MG63 (cell line): Measurements from ENCODE around the gene ADAMTS20. TPM values are rescaled to one million over a fixed set of nuclear protein-coding genes. Genes with fewer than 3 reads are reported as not detected.

Experiments used
- DNase-seq: peaks from one replicate; pipeline ENCODE4 v3.0.0-alpha.2; 2020
- H3K27me3 ChIP-seq: fragments of 250-450 bp; sonication (Bioruptor Pico); 2 replicates; pipeline ENCODE4 v1.5.1; 2020; ENCODE audit warnings: mild to moderate bottlenecking, moderate library complexity
- H3K36me3 ChIP-seq: fragments of 250-450 bp; sonication (Bioruptor Pico); 2 replicates; pipeline ENCODE4 v1.5.1; 2020; ENCODE audit warnings: mild to moderate bottlenecking, moderate library complexity
- H3K4me3 ChIP-seq: fragments of 250-450 bp; sonication (Bioruptor Pico); 2 replicates; pipeline ENCODE4 v1.5.1; 2020; ENCODE audit warnings: mild to moderate bottlenecking, moderate library complexity
- H3K9me3 ChIP-seq: fragments of 250-450 bp; sonication (Bioruptor Pico); 2 replicates; pipeline ENCODE4 v1.5.1; 2020; ENCODE audit warnings: mild to moderate bottlenecking, moderate library complexity
- total RNA-seq: library from RNA; depleted of rRNA; stranded (reverse); fragments of >200 nt; shearing (Covaris generic); gene quantifications from 2 replicates; pipeline ENCODE4 v1.2.3, GENCODE V29; 2014; ENCODE audit warnings: low replicate concordance; rRNA removed

The ADAMTS20 gene, protein sequence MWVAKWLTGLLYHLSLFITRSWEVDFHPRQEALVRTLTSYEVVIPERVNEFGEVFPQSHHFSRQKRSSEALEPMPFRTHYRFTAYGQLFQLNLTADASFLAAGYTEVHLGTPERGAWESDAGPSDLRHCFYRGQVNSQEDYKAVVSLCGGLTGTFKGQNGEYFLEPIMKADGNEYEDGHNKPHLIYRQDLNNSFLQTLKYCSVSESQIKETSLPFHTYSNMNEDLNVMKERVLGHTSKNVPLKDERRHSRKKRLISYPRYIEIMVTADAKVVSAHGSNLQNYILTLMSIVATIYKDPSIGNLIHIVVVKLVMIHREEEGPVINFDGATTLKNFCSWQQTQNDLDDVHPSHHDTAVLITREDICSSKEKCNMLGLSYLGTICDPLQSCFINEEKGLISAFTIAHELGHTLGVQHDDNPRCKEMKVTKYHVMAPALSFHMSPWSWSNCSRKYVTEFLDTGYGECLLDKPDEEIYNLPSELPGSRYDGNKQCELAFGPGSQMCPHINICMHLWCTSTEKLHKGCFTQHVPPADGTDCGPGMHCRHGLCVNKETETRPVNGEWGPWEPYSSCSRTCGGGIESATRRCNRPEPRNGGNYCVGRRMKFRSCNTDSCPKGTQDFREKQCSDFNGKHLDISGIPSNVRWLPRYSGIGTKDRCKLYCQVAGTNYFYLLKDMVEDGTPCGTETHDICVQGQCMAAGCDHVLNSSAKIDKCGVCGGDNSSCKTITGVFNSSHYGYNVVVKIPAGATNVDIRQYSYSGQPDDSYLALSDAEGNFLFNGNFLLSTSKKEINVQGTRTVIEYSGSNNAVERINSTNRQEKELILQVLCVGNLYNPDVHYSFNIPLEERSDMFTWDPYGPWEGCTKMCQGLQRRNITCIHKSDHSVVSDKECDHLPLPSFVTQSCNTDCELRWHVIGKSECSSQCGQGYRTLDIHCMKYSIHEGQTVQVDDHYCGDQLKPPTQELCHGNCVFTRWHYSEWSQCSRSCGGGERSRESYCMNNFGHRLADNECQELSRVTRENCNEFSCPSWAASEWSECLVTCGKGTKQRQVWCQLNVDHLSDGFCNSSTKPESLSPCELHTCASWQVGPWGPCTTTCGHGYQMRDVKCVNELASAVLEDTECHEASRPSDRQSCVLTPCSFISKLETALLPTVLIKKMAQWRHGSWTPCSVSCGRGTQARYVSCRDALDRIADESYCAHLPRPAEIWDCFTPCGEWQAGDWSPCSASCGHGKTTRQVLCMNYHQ (N-terminal part only)
- total RNA-seq = not detected in 2 replicates

DNA sequence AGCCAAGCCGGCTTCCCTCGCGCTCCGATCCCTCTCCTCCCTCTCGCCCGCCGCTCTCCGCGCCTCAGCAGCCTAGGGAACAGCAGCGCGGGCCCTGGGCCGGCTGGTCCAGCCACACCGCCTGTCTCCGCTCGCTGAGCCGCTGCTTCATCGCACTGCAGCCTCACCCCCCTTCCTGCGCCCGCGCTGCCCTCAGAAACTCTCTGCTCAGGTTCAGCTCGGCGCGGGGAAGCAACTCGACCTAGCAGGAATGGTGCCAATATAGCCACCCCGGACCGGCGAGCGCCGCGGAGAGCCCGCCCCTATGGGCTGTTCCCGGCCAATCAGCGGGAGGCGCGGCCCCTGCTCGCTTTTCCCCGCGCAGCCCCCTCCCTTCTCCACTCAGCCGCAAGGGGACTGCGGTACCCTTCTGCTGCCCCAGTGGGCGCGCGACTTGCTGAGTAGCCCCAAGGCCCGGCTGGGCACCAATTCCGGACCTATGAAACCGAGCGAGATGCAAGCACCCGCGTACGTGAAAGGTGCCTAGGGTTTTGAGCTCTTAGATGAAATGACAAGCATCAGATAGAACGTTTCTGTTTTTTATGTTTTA lies at the start of gene ADAMTS20:
Gene ADAMTS20, minus strand, starts transcription at position 233 of the 589 bp plus-strand sequence. CDS start 282 bp downstream, outside the sequence.
- DNase-seq = peak; percentile 58
- Histone ChIP-seq H3K36me3 (no peaks in the 10 kb centered on the region), H3K4me3 (peak within 1 kb of the TSS; percentile 54), H3K9me3 (no peaks in the 10 kb centered on the region; the same call in 1 of the 2 replicates), H3K27me3 (no peaks in the 10 kb centered on the region)

DNA sequence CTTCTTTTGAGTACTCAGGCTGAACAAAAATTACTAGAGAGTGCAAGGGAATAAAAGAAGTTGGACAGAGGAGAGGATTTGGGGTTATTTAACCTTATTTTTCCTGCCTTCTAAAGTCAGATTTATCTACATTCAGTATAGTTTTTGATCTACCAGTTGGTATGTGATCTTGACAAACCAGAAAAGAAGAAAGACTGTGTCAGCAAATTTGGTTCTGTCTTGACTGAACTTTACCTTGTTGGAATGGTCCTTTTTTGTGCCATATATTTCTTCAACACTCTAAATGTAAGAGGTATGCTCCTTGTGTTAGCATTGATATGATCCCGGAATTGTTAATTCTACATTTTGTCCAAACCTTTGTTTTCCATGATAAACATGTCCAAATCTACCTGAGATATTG lies 47.7 kb upstream of the ADAMTS20 start:
- Histone ChIP-seq H3K4me3 (no peak overlapping the region), H3K36me3 (no peaks in the 10 kb centered on the region), H3K9me3 (no peaks in the 10 kb centered on the region), H3K27me3 (no peaks in the 10 kb centered on the region)
- DNase-seq = no peak

DNA sequence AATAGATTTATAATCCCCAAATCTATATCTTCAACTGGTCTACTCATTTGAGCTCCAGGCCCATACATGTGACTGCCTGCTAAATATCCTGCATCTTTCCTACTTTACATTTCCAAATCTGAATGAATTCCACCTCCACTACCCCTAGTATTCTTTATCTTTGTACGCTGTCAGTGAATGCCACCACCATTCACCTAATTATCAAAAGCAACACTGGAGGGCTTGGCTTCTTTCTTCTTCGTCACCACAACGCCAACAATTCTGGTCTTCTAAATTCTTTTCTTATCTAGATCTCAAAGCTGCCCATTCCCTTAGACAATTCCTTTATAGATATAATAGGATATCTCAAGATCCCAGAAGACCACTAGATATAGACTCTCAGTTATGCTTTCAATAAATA lies 47.1 kb upstream of the ADAMTS20 start:
- no peaks in the 10 kb centered on the region for H3K27me3 ChIP-seq
- no peak for DNase-seq
- H3K9me3 ChIP-seq = no peaks in the 10 kb centered on the region
- no peak overlapping the region for H3K4me3 ChIP-seq
- no peaks in the 10 kb centered on the region for H3K36me3 ChIP-seq

DNA sequence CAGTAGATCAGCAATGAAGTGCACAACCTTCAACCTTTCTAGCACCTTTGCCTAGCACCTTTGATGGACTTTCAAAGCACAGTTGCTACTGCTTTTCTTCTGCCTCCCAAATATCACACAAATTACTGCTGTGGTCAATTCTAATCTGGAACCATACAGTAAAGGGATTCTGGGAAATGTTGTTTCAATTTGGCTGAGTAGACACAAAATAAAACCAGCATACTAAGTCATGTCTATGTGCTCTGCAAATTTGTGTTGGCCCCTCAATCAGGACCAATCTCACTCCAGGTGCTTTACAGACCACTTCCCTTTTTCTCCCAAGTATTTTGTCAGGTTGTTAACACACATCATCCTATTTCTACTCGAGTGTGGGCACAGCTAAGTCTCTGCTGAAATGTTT lies 38.3 kb upstream of the ADAMTS20 start:
- DNase-seq = no peak
- Histone ChIP-seq H3K9me3 (no peaks in the 10 kb centered on the region), H3K36me3 (no peaks in the 10 kb centered on the region), H3K27me3 (no peaks in the 10 kb centered on the region; the same call in 1 of the 2 replicates), H3K4me3 (no peak overlapping the region)

DNA sequence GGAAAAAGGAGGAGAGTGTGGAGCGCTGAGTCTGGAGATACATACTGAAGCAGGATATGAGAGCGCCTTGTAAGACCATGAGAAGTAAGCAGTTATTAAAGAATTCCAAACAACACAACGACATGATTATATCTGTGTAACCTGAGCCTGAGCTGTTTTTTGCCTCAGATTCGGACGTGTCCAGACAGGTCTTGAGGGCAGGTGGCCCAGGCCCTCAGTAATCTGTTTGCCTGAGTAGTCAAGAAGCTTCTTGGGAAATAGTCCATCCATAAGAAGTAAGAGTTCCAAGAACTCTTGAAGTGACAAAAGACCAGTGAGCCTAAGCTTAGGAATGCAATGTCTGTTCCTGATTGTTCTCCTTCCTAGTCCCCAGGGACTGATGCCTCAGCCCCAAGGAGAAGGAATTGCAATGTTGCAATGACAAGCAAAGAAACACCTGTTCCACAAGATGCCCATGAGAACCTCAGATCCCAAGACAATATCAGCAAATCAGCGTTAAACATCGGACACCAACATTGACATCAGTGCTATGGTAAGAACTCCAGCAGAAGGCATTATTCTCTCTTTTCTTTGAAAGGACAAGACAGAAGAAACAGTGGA lies 34.7 kb upstream of the ADAMTS20 start:
- Histone ChIP-seq H3K27me3 (no peaks in the 10 kb centered on the region; the same call in 1 of the 2 replicates), H3K9me3 (no peaks in the 10 kb centered on the region), H3K4me3 (no peak overlapping the region), H3K36me3 (no peaks in the 10 kb centered on the region)
- no peak for DNase-seq

DNA sequence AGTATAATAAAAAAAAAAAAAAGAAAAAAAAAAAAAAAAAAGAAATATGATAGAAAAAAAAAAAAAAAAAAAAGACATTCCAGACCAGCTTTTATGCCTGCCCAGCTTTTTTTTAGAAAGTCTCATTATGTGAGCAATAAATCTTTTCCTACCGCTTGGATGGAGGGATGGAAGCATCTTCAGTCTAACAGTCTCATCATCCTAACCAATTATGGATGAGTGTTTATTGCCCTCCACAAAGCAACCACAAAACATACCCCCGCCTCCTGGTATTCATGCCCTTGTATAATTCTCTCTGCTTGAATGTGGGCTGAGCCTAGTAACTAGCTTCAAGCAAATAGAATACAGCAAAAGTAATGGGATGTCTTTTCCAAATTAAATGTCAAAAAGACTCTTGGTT lies 33.7 kb upstream of the ADAMTS20 start:
- no peaks in the 10 kb centered on the region; the same call in 1 of the 2 replicates for H3K27me3 ChIP-seq
- H3K4me3 ChIP-seq = no peak overlapping the region
- H3K36me3 ChIP-seq = no peaks in the 10 kb centered on the region
- no peaks in the 10 kb centered on the region for H3K9me3 ChIP-seq
- no peak for DNase-seq

DNA sequence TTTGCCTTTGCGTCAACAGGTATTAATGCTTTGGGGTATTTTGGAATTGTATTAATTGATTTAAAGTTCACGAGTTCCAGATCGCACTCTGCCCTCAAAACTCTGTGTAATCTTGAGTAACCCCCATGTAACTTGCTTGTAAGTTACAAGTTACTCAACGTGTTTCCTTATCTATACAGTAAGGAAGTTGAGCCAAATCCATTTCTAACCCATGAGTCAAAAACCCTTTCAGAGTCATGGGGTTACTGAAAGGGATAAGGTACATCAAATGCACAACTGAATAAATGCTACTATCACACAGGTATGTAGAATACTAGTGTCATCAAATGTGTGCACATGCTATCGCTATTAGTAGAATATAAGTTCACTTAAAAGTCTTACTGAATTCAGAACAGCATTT lies 28.6 kb upstream of the ADAMTS20 start:
- Histone ChIP-seq H3K9me3 (no peaks in the 10 kb centered on the region), H3K4me3 (no peak overlapping the region), H3K36me3 (no peaks in the 10 kb centered on the region), H3K27me3 (no peaks in the 10 kb centered on the region)
- DNase-seq = no peak

DNA sequence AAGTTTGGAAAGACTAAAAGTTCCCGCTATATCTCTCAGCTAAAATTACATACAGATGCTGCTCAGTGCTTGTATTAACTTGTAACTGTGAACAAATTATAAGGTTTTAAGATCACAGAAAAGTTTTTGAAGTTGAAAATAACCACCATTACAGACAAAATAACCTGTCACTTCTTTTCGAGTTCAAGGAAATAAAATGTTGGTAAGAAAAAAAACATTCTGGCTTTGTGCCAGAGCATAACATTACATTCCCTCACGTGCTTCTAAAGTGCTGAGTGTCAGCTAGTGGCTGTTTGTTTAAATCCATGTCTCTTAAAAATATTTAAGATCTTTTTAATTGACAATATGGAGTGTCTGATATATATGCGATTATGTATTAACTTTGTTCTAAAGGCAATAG lies 27.2 kb upstream of the ADAMTS20 start:
- H3K9me3 ChIP-seq = no peaks in the 10 kb centered on the region
- no peak overlapping the region for H3K4me3 ChIP-seq
- no peak for DNase-seq
- H3K27me3 ChIP-seq = no peaks in the 10 kb centered on the region
- no peaks in the 10 kb centered on the region for H3K36me3 ChIP-seq

DNA sequence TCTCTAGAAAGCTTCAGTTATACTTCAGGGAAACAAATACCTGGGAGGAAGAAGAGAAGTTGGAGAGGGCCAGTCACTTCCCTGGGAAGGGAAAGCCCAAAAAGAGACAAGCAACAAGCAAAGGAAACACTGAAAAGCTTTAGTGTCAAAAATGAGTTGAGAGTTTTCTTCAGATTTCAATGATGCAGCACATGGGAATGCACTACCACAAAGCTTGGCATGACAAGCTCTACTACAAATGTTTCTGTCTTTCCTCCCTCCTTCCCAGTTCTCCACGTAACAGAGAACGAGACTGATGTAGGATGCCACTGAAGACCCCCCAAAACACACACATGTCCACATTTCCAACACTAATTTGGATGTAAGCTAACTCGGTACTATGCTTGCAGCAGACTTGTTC lies 26.8 kb upstream of the ADAMTS20 start:
- DNase-seq = no peak
- Histone ChIP-seq H3K27me3 (no peaks in the 10 kb centered on the region), H3K36me3 (no peaks in the 10 kb centered on the region), H3K9me3 (no peaks in the 10 kb centered on the region), H3K4me3 (no peak overlapping the region)

DNA sequence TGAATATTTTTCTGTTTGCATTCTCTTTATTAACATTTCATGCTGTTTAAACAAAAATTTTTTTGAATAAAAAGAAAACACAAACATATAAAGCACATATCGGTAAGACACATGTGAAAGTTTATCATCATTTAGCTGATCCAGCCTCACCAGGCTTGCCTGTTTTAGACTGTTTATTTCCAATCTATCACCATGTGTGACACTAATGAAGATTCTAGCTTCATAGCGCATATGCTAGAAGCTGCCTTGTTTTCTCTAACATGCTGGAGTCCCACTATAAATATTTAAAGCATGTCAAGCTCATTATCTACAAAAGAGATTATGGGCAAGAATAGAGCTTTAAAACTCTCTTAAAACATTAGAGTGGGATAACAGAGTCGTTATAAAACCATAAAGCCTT lies 25.4 kb upstream of the ADAMTS20 start:
- Histone ChIP-seq H3K9me3 (no peaks in the 10 kb centered on the region), H3K4me3 (no peak overlapping the region), H3K27me3 (no peaks in the 10 kb centered on the region), H3K36me3 (no peaks in the 10 kb centered on the region)
- no peak for DNase-seq

DNA sequence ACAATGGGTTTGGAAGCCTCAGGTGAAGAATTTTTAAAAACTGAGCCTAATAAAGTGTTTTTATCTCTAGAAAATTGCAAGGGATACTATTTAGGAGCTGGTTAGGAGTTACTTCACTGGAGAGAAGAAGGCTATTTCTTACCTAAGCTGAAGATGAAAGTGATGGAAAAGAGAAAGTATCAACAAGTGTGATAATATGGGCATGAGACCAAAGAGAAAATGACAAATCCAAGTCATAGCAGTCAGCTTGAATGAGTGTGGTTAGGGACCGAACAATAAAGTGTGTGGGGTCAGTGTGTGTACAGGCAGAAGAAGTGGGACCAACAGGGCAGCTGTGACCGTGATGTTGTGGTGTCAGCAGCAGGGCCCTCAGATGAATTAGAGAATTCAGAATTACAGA lies 24.2 kb upstream of the ADAMTS20 start:
- H3K9me3 ChIP-seq = no peaks in the 10 kb centered on the region
- H3K36me3 ChIP-seq = no peaks in the 10 kb centered on the region
- no peak overlapping the region for H3K4me3 ChIP-seq
- DNase-seq = no peak
- no peaks in the 10 kb centered on the region for H3K27me3 ChIP-seq

DNA sequence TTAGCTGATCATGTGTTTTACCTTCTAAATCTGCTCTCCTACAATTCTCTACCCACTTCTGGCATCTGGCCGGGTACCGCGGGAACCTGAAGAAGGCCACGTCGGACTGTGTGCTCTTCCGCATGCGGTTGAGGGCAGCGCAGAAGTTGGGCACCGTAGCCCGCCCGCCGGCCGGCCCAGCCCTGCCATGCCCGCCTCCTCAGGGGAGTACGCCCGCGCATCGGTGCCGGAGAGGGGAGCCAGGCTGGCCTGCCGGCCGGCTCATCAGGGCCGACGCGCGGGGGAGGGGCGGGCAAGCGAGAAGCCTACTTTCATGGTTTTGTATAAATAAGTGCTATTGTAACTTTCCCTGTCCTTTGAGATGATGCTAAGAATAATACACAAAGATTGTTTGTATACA lies 19.9 kb upstream of the ADAMTS20 start:
- H3K9me3 ChIP-seq = no peaks in the 10 kb centered on the region
- no peaks in the 10 kb centered on the region for H3K27me3 ChIP-seq
- DNase-seq = no peak
- H3K36me3 ChIP-seq = no peaks in the 10 kb centered on the region
- no peak overlapping the region for H3K4me3 ChIP-seq

DNA sequence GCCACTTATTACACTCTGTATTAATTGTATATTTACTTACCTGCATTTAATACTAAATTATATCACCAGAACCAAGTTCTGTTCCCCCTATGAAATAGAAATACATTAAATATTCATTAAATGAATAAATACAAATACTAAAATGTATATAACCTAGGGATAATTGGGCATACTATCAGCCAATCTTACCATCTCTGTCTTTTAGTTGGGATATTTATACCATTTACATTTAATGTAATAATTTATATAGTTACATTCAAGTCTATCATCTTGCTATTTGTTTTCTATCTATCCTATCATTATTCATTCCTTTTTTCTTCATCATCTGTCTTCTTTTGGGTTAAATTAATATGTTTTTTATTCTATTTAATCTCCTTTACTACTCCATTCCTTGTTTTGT lies 4.1 kb upstream of the ADAMTS20 start:
- H3K36me3 ChIP-seq = no peaks in the 10 kb centered on the region
- H3K27me3 ChIP-seq = no peaks in the 10 kb centered on the region
- no peaks in the 10 kb centered on the region; the same call in 1 of the 2 replicates for H3K9me3 ChIP-seq
- no peak for DNase-seq
- no peak overlapping the region for H3K4me3 ChIP-seq

DNA sequence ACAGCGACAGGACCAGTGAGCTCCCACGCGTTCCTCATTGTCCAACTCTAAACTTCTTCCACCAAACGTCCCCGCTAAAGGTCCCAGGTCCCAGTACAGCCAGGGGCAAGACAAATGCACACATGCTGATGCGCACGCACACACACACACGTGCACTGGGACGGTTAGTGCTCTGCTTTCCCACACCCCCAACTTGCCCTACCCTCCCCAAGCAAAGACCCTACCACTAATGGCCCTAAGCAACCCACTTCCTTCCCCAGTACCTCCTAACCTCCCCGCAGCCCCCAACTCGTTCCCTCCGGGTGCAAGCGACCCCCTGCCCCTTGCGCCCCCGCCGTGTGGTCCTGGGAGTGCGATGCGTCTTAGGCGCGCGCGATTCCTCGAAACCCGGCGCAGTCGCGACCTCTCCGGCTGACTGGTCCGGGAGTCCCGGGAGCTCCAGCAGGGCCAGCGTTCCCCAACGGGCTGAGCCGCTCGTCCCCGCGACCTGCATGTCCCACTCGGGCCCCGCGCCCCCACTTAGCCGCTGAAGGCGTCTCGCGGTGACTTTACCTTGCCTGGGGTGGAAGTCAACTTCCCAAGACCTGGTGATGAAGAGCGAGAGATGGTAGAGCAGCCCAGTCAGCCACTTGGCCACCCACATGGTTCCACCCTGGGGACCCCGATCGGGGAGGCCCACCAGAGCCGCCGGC lies 578 bp downstream of the ADAMTS20 start:
- Histone ChIP-seq H3K4me3 (peak overlapping the region; percentile 54), H3K36me3 (no peaks in the 10 kb centered on the region), H3K27me3 (no peaks in the 10 kb centered on the region), H3K9me3 (no peaks in the 10 kb centered on the region; the same call in 1 of the 2 replicates)
- peak; percentile 7 for DNase-seq

DNA sequence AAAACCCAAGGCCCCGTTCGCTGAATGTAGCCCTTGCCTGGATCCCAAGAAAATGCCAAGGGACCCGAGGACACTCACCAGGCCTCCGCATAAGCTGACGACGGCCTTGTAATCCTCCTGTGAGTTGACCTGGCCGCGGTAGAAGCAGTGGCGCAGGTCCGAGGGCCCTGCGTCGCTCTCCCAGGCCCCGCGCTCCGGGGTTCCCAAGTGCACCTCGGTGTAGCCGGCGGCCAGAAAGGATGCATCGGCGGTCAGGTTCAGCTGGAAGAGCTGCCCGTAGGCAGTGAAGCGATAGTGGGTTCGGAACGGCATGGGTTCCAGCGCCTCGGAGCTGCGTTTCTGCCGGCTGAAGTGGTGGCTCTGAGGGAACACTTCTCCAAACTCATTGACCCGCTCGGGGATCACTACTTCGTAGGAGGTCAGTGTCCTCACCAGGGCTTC lies 1.2 kb downstream of the ADAMTS20 start:
- no peaks in the 10 kb centered on the region for H3K36me3 ChIP-seq

More for the DNA sequence above, 1.2 kb downstream of the ADAMTS20 start:
- Histone ChIP-seq H3K27me3 (no peaks in the 10 kb centered on the region), H3K4me3 (no peak overlapping the region), H3K9me3 (no peaks in the 10 kb centered on the region; the same call in 1 of the 2 replicates)
- no peak for DNase-seq
